WTC11 (cell line): ENCODE data around the gene ACRBP. TPM values are rescaled to one million over a fixed set of nuclear protein-coding genes. Genes with fewer than 3 reads are reported as not detected.

ENCODE experiments used
- ATAC-seq: fragments of 200-7000 bp; cut with Tn5 transposase; 2 replicates; pipeline ENCODE4 v1.10.0; 2021; ENCODE audit warnings: mild to moderate bottlenecking, moderate library complexity
- CTCF ChIA-PET: fragments of 300-600 bp; sonication (Branson Sonifier 250); formaldehyde crosslinking; loops from one replicate; lab custom pipeline; 2021; ENCODE audit warnings: antibody characterized with exemption; lab: Charles Lee
- POLR2A ChIA-PET: fragments of 350-600 bp; sonication (Branson Sonifier 250); formaldehyde crosslinking; loops from one replicate; lab custom pipeline; 2021; ENCODE audit warnings: antibody characterized with exemption; lab: Charles Lee
- DNase-seq: peaks from one replicate; pipeline ENCODE4 v3.0.0; 2021; ENCODE audit warnings: low spot score
- H3K27ac Mint-ChIP-seq: 2 replicates; pipeline ENCODE4 v1.8.0; 2021; ENCODE audit warnings: mixed read lengths
- H3K27me3 Mint-ChIP-seq: 2 replicates; pipeline ENCODE4 v1.8.0; 2021; ENCODE audit warnings: low read depth, mild to moderate bottlenecking, moderate library complexity, mixed read lengths
- H3K36me3 Mint-ChIP-seq: 2 replicates; pipeline ENCODE4 v1.8.0; 2021; ENCODE audit warnings: mixed read lengths
- H3K4me1 Mint-ChIP-seq: 2 replicates; pipeline ENCODE4 v1.8.0; 2022; ENCODE audit warnings: mixed read lengths
- H3K4me3 Mint-ChIP-seq: 2 replicates; pipeline ENCODE4 v1.8.0; 2021; ENCODE audit warnings: mild to moderate bottlenecking, moderate library complexity, mixed read lengths
- H3K9me3 Mint-ChIP-seq: 2 replicates; pipeline ENCODE4 v1.8.0; 2021; ENCODE audit warnings: mixed read lengths
- AR ChIP-seq: fragments of 250-450 bp; sonication (Bioruptor Pico); IDR thresholded peaks from 2 replicates; pipeline ENCODE4 v1.9.0; 2021; ENCODE audit warnings: mild to moderate bottlenecking
- ATF1 ChIP-seq: sonication (generic); formaldehyde crosslinking; IDR thresholded peaks from 2 replicates; pipeline ENCODE4 v1.8.1; 2023; ENCODE audit warnings: mild to moderate bottlenecking, moderate library complexity, missing genetic modification reagents
- ATF6 ChIP-seq: sonication (generic); formaldehyde crosslinking; IDR thresholded peaks from 2 replicates; pipeline ENCODE4 v1.8.1; 2023; ENCODE audit warnings: mild to moderate bottlenecking, missing genetic modification reagents
- ETV6 ChIP-seq: sonication (generic); formaldehyde crosslinking; IDR thresholded peaks from 2 replicates; pipeline ENCODE4 v1.8.1; 2022; ENCODE audit warnings: mild to moderate bottlenecking, missing genetic modification reagents
- FOXJ3 ChIP-seq: sonication (generic); formaldehyde crosslinking; IDR thresholded peaks from 2 replicates; pipeline ENCODE4 v1.9.0; 2021; ENCODE audit warnings: missing genetic modification reagents, mild to moderate bottlenecking, borderline replicate concordance
- FOXK1 ChIP-seq: sonication (generic); formaldehyde crosslinking; IDR thresholded peaks from 2 replicates; pipeline ENCODE4 v1.8.0; 2022; ENCODE audit warnings: mild to moderate bottlenecking, moderate library complexity, missing genetic modification reagents
- GTF2I ChIP-seq: fragments of 250-450 bp; sonication (Bioruptor Pico); conservative IDR thresholded peaks from 2 replicates; pipeline ENCODE4 v1.4.0; 2021; ENCODE audit warnings: mild to moderate bottlenecking
- NFATC4 ChIP-seq: fragments of 250-450 bp; sonication (Bioruptor Pico); IDR thresholded peaks from 2 replicates; pipeline ENCODE4 v1.9.0; 2021; ENCODE audit warnings: mild to moderate bottlenecking
- NR2C2 ChIP-seq: sonication (generic); formaldehyde crosslinking; IDR thresholded peaks from 2 replicates; pipeline ENCODE4 v1.8.0; 2022; ENCODE audit warnings: mild to moderate bottlenecking, missing genetic modification reagents
- OVOL2 ChIP-seq: fragments of 250-450 bp; sonication (Bioruptor Pico); IDR thresholded peaks from 2 replicates; pipeline ENCODE4 v1.9.0; 2021; ENCODE audit warnings: mild to moderate bottlenecking, borderline replicate concordance
- PREB ChIP-seq: sonication (generic); formaldehyde crosslinking; IDR thresholded peaks from 2 replicates; pipeline ENCODE4 v1.8.1; 2022; ENCODE audit warnings: mild to moderate bottlenecking, missing genetic modification reagents, moderate library complexity, borderline replicate concordance
- SOX15 ChIP-seq: fragments of 250-450 bp; sonication (Bioruptor Pico); IDR thresholded peaks from 2 replicates; pipeline ENCODE4 v1.9.0; 2021; ENCODE audit warnings: mild to moderate bottlenecking
- STAT6 ChIP-seq: sonication (generic); formaldehyde crosslinking; conservative IDR thresholded peaks from 2 replicates; pipeline ENCODE4 v1.8.1; 2023; ENCODE audit warnings: mild to moderate bottlenecking, low read depth, missing genetic modification reagents, moderate library complexity
- TEAD1 ChIP-seq: sonication (generic); formaldehyde crosslinking; IDR thresholded peaks from 2 replicates; pipeline ENCODE4 v1.8.0; 2022; ENCODE audit warnings: mild to moderate bottlenecking, missing genetic modification reagents
- TEAD4 ChIP-seq: sonication (generic); formaldehyde crosslinking; IDR thresholded peaks from 2 replicates; pipeline ENCODE4 v1.8.0; 2022; ENCODE audit warnings: mild to moderate bottlenecking, missing genetic modification reagents
- USF1 ChIP-seq: sonication (generic); formaldehyde crosslinking; IDR thresholded peaks from 2 replicates; pipeline ENCODE4 v1.8.0; 2022; ENCODE audit warnings: mild to moderate bottlenecking, missing genetic modification reagents
- ZNF396 ChIP-seq: fragments of 250-450 bp; sonication (Bioruptor Pico); IDR thresholded peaks from 2 replicates; pipeline ENCODE4 v1.8.0; 2021; ENCODE audit warnings: mild to moderate bottlenecking, moderate library complexity, borderline replicate concordance
- ZNF671 ChIP-seq: fragments of 250-450 bp; sonication (Bioruptor Pico); IDR thresholded peaks from 2 replicates; pipeline ENCODE4 v1.8.0; 2021; ENCODE audit warnings: mild to moderate bottlenecking
- total RNA-seq: library from RNA; stranded (reverse); gene quantifications from 3 replicates; pipeline ENCODE4 v1.2.3, GENCODE V29; 2021

The ACRBP gene
- total RNA-seq, 1 experiment from 2014 or later = 2.1 TPM

- Mint-ChIP-seq H3K27me3 (no peaks in the 10 kb centered on the region), H3K27ac (no peak overlapping the region), H3K9me3 (no peaks in the 10 kb centered on the region), H3K36me3 (peaks cover 20% of the 10 kb centered on the region), H3K4me3 (no peak overlapping the region), H3K4me1 (peaks cover 44% of the 10 kb centered on the region)
- no peak for TF ChIP-seq GTF2I (CRISPR knock-in tag)
- no peak for TF ChIP-seq FOXK1 (CRISPR knock-in tag)
- no peak for TF ChIP-seq FOXJ3
- TF ChIP-seq ETV6 (CRISPR knock-in tag) = no peak
- TF ChIP-seq PREB (CRISPR knock-in tag) = no peak
- no peak for TF ChIP-seq USF1 (CRISPR knock-in tag)
- no peak for TF ChIP-seq NFATC4 (CRISPR knock-in tag)
- TF ChIP-seq OVOL2 (CRISPR knock-in tag) = no peak
- no peak for TF ChIP-seq NR2C2 (CRISPR knock-in tag)
- no peak for TF ChIP-seq ZNF671 (CRISPR knock-in tag)
- no peak for TF ChIP-seq STAT6 (CRISPR knock-in tag)
- ChIA-PET POLR2A (interaction anchor here (1.0 kb wide), 2 partner anchors 40 to 80 kb away, joined by 4 to 5 read pairs; partner anchors contain the start of gene ZNF384), CTCF (interaction anchor here (1.1 to 1.3 kb wide), 4 partner anchors 12 to 45 kb away, joined by 3 to 6 read pairs (median 4); no protein-coding TSS in a partner anchor)
- DNase-seq = no peak
- ATAC-seq = no peak
Measured at GRCh38 chr12:6608592-6609281, 38.5 kb downstream of the ACRBP start.

GRCh38 chr12:6607751-6608591, 39.3 kb downstream of the ACRBP start:
- Mint-ChIP-seq H3K27ac (no peak overlapping the region), H3K9me3 (no peaks in the 10 kb centered on the region), H3K4me1 (peaks cover 47% of the 10 kb centered on the region), H3K36me3 (peaks cover 26% of the 10 kb centered on the region), H3K4me3 (no peak overlapping the region), H3K27me3 (no peaks in the 10 kb centered on the region)
- POLR2A ChIA-PET = interaction anchor here (1.0 kb wide), 1 partner anchor 81 kb away, joined by 4 read pairs; the partner anchor contains the start of gene ZNF384
- no peak for DNase-seq
- no peak for ATAC-seq
- CTCF ChIA-PET = interaction anchor here (0.6 to 1.3 kb wide), 5 partner anchors 12 to 146 kb away, joined by 3 to 6 read pairs (median 4); no protein-coding TSS in a partner anchor
- TF ChIP-seq TEAD4 (CRISPR knock-in tag) = no peak
- TF ChIP-seq TEAD1 (CRISPR knock-in tag) = no peak
- no peak for TF ChIP-seq ATF6
- TF ChIP-seq ZNF396 = no peak
- TF ChIP-seq SOX15 (CRISPR knock-in tag) = no peak
- no peak for TF ChIP-seq AR (CRISPR knock-in tag)
- no peak for TF ChIP-seq ATF1
